HG02642 (cell line): Measurements from ENCODE around the gene SMCO2.
A peak's percentile ranks its signal among the peaks of the same experiment; 100 is the strongest.

Source experiments
- ATAC-seq: cut with Tn5 transposase; IDR thresholded peaks from one replicate; pipeline ENCODE4 v1.9.1; 2021; ENCODE audit warnings: mild to moderate bottlenecking; ENCODE audit not compliant: unreplicated experiment, poor library complexity

SMCO2 gene

DNA sequence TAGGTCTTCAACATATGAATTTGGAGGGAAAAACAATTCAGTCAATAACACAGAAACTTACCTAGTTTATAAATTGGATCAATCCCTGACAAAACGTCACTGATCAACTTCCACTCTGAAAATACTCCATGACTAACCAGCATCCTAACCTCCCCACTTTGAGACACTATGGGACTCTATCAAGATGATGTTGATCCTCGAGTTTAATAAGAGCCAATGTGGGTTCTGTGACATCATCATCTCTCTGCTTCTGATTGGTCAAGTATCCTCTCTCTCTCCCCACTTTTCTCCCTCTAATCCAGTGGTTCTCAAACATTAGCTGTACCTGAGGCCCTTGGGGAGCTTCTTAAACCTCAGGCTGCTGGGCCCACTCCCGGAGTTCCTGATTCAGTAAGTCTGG, at the start of gene SMCO2:
SMCO2 (plus strand) TSS at position 301 of the 400 bp plus-strand sequence. CDS start 23,896 bp downstream, outside the sequence.
- ATAC-seq: no peak

DNA sequence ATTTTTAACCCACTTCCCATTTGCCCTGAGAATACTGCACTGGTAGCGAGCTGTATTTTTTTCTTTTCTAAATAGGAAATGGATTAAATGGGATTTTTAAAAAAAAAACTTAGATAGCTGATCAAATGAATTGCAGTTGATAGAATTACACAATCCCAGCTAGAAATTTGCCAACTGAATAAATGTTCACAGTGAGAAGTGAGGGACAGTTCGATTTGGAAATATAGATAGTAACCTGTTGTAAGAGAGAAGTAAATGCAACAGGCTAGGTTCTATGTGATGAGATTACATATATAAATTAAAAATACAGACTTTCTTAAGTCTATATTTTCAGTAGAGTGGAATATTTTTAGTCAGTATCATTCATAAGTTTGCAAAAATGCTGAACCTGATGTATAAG, 48.1 kb upstream of the SMCO2 start:
- no peak for ATAC-seq

DNA sequence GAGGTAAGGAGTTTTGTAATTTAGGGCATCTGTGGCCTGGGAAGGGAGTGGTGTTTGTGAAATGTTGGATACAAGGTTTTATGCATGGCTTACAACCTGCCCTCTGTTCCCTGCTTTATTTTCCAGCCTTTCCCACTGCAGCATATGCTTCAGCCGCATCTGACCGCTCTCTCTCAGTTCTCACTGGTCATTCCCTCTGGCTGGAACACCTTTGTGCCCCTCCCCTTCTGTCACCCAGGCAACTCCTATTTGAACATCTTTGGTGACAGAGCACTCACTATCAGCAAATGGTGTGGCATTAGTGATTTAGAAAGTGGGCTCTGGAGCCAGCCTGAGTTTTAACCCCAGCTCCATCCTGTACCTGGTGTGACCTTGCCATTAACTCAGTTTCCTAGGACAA, 47.5 kb upstream of the SMCO2 start:
- ATAC-seq: no peak

- ATAC-seq: no peak
Observed at GRCh38 chr12:27400856-27401354, 45.6 kb upstream of the SMCO2 start.

DNA sequence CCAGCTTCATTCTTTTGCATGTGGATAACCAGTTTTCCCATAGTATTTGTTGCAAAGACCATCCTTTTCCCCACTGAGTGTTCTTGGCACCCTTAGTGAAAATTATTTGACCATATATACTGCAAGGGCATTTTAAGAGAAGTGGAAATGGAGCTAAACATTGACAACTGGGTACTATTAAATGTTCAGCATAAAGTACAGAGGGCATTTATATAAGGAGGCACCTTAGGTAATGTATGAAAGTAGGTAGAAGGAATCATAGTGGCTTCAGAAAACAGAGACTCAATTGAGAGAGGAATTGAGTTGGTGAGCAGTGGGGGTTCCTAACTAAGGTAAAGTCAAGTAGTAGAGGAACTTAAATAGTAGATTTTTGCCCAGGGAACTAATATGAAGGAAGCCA, 34.5 kb upstream of the SMCO2 start:
- ATAC-seq: no peak

DNA sequence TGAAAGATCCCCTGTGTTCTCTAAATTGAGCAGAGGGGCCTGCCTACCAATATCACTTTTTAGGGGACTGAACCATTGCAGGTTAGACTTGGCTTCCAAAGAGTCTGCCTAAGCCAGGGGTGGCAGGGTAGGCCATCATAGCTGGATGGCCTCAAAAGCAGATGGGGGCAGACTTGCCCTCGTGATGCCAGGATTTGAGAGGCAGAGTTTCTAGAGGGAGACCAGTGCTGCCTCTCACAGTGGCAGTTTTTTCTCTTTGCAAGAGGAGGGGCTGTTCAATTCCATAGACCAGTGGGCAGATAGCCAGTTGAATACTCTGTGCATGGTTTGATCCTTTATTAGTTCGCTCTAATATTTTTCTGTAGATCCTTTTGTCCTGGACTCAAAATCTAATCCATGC, 23.8 kb upstream of the SMCO2 start:
- ATAC-seq: no peak

DNA sequence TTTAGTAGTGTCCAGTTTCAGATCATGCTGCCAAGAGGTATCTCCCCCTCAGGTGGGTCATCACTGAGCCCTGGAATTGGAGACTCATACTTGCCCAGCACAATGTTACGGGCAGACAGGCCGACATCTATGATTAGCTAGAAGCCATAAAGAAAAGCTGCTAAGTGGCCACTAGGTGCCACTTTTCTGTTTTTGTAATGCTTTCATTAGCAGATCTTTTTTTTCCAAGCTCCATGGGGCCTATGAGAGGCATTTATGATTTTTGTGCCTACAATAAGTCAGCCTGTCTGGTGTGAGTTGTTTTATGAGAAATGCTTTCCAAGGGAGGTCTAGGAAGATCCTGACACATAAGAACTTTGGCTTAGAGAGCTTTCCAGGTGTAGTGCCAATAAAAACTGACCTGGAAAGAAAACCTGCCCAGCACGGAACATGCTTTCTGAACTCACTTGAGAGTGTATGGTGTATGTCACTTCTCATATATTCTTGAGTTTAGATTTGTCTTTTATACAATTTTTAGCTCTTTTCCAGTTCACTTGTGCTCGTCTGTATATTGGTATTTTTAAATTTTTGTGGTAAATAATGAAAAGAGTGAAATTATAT, 21.8 kb upstream of the SMCO2 start:
- ATAC-seq: peak; percentile 42

GRCh38 chr12:27425306-27425705, 21.2 kb upstream of the SMCO2 start:
- no peak for ATAC-seq

DNA sequence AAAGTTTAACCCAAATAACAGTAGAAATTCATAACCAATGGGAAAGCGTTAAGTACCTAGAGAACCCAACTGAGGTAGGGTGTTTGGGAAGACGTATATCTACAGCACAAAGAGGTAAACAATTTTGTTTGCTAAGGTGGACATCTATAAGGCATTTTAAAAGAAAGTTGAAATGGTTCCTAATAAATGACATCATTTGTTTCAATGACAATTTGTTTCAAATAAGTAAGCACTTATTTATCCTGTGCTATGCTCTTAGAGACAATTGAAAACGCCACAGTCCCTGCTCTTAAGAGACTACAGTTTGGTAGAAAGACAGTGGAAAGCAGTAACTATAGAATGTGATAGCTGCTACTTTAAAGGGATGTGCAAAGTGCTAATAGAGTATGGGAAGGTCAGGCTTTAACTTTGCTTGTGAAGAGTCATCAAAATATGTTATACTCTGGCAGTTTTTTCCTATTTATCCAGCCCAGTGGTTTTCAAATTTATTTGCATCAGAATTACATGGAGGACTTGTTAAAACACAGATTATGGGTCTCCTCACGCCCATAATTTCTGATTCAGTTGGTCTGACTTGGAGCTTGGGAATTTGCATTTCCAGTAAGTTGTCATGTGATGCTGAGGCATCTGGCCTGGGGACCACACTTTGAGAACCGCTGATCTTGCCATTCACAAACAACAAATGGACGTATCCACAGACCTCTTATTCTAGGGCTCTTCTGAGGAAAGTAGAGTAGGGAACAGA, 19.6 kb upstream of the SMCO2 start:
- ATAC-seq: no peak

GRCh38 chr12:27427824-27428223, 18.7 kb upstream of the SMCO2 start:
- ATAC-seq: no peak

DNA sequence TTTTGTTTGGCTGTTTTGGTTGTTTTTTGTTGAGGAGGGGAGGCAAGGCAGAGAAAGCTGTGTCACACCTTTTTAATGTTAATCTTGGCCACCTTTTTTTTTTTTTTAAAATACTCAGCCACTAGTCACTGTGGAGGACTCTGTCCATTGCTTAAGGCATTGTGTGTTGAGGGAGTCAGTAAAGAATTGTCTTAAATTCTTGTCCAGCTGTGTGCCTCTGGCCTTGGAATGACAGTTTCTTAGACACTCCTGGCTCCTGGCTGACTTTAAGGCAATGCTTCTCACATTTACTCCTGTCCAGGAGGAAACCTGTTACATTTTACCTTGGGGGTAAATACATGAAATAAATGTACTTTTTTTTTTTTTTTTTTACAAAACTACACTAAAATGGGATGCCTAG, 18.1 kb upstream of the SMCO2 start:
- ATAC-seq: no peak

DNA sequence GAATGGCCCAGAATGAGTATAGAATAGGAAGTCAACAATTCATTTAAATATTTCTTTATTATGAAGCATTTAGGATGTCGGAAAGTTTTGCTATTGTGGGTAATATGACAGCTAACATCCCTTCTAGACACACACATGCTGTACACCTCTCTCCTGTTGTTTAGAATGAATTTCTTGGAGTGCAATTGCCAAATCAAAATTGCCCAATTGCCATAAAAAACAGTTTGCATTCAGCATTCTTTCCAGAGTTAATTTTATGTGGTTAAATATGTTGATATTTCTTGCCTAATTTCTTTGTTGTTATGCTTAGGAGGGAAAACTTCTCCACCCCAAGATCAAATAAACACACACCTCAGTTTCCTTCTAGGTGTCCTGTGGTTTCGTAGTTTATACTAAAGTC, 16.9 kb upstream of the SMCO2 start:
- ATAC-seq: no peak

DNA sequence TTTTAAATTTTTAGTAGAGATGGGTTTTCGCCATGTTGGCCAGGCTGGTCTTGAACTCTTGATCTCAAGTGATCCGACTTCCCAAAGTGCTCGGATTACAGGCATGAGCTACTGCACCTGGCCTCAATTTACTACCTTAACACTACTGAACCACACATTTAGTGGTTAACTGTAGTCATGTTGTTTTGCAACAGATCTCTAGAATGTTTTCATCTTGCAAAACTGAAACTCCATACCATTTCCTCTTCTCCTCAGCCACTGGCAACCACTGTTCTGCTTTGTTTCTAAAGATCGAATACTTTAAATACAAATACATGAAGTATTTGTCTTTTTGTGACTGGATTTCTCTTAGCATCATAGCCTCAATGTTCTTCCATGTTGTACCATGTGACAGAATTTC, 15.4 kb upstream of the SMCO2 start:
- no peak for ATAC-seq

GRCh38 chr12:27434673-27435565, 11.6 kb upstream of the SMCO2 start:
- no peak for ATAC-seq

GRCh38 chr12:27436029-27436428, 10.5 kb upstream of the SMCO2 start:
- ATAC-seq: no peak

- no peak for ATAC-seq
Observed at GRCh38 chr12:27436768-27437167, 9.8 kb upstream of the SMCO2 start.

DNA sequence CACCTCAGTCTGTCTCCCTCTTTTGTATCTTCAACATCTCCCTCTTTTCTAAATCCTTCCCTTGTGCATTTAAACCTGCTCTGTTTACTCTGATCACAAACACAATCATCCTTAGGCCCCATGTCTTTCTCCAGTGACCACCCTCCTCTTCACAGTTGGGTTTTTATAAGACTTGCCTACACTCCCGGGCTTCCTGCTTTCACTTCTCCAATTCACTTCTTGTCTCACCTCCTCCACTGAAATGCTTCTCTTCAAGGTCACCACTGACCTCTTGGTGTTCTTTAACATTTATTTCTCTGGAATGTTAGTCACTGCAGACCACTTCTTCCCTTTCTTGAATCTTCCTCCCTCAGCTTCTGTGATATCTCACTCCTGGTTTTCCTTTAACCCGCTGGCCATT, 8.7 kb upstream of the SMCO2 start:
- no peak for ATAC-seq

- ATAC-seq: no peak
Observed at GRCh38 chr12:27447761-27448160, 1.2 kb downstream of the SMCO2 start.

DNA sequence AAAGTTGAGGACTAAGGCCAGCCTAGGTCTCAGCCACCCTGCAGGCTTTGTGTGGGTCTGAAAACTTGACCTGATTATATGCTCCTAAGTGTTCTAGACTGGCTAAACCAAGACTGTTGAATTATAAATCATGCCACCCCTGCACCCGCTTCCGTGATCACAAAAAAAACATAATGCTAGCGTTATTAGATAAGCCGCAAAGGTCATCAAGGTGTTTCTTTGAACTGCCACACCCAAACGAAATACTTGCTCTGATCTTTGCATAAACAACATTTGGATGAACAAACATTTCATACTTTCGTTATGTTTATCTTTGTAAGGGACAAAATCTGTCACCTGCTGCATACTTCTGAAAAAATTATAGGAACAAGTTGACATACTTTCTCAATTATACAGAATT, 2.5 kb downstream of the SMCO2 start:
- ATAC-seq: no peak

DNA sequence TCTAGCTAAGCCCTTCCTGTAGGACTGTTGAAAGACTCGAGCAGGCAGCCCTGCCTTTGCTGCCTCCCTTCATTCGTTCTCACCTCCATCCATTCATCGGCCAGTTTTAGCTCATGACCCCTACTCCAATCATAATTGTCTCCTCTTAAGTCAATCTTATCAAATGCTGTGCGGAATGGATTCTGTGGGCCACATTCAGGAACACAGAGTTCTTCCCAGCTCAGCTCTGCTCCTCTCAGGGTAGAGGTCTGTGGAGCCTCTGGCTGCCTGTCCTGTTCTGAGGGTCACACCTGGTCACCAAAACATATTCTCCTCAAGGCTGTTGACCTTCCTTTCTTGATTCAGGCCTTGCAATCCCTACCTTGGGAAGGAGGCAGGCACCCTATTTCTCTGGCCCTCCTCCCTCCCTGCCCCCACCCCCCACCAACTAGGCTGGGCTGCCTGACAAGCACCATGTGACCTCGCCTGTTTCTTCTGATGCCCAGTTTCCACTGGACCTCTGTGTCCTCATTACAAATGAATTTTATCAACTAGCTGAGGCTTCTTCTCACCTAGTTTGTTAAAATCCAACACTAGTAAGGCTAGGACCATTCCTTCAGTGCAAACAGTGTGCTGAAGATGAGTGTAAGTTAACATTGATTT, 3.5 kb downstream of the SMCO2 start:
- no peak for ATAC-seq
